Heart right ventricle (tissue), 16 donors: Measurements from ENCODE around the gene ADAMTSL4. TPM values are rescaled to one million over a fixed set of nuclear protein-coding genes. Genes with fewer than 3 reads are reported as not detected.
"Not testable (repeated sequence)": the region's sequence is repeated elsewhere in the genome, so short reads cannot be mapped to it uniquely, and the experiment has no call there.

Source experiments
- ATAC-seq, 8 donors: fragments of 200-7000 bp; cut with Tn5 transposase; one replicate each; pipeline ENCODE4 v1.9.1; 2020; ENCODE audit warnings: mild to moderate bottlenecking in 8 of 8, moderate library complexity in 8 of 8, moderate number of reproducible peaks in 1 of 8
- DNase-seq, 2 donors: peaks; one replicate each; pipeline ENCODE4 v3.0.0-alpha.2; 2020
- H3K27ac ChIP-seq, 10 donors: fragments of 200-600 bp; sonication (generic) in 2 of 10; one replicate each; pipeline versions ENCODE4 v1.5.0 to v1.8.0; 2020 to 2022; ENCODE audit warnings: mild to moderate bottlenecking in 3 of 10
- H3K27me3 ChIP-seq, 7 donors: fragments of 200-600 bp; one replicate each; pipeline ENCODE4 v1.8.0; 2021 to 2022; ENCODE audit warnings: mild to moderate bottlenecking in 2 of 7
- H3K36me3 ChIP-seq, 9 donors: fragments of 200-600 bp; sonication (generic) in 1 of 9; one replicate each; pipeline versions ENCODE4 v1.5.0 to v1.8.0; 2020 to 2022; ENCODE audit warnings: mild to moderate bottlenecking in 2 of 9
- H3K4me1 ChIP-seq, 9 donors: fragments of 200-600 bp; sonication (generic) in 1 of 9; one replicate each; pipeline versions ENCODE4 v1.5.0 to v1.8.0; 2020 to 2022; ENCODE audit warnings: mild to moderate bottlenecking in 4 of 9
- H3K4me3 ChIP-seq, 10 donors: fragments of 200-600 bp; sonication (generic) in 2 of 10; one replicate each; pipeline versions ENCODE4 v1.5.0 to v1.8.0; 2020 to 2022; ENCODE audit warnings: mild to moderate bottlenecking in 7 of 10, moderate library complexity in 2 of 10
- H3K9me3 ChIP-seq, 11 donors: fragments of 200-600 bp in 10 of 11; sonication (generic) in 2 of 11; one replicate each; pipeline versions ENCODE4 v1.5.0 to v1.8.0; 2013 to 2022; ENCODE audit warnings: mild to moderate bottlenecking in 2 of 11, control low read depth in 1 of 11, moderate library complexity in 1 of 11
- CTCF ChIP-seq, 9 donors: fragments of 200-600 bp; sonication (generic) in 2 of 9; IDR thresholded peaks; one replicate each; pipeline versions ENCODE4 v1.5.0 to v1.8.0; 2021 to 2022; ENCODE audit warnings: antibody characterized with exemption in 9 of 9, mild to moderate bottlenecking in 5 of 9, moderate library complexity in 1 of 9
- WGBS, 2 donors: extraction: QIAGEN DNeasy Blood & Tissue Kit; methylation state at CpG; one replicate each; pipeline ENCODE4 v1.1.7; 2013; ENCODE audit warnings: inconsistent platforms in 1 of 2; 5-methylcytosine and 5-hydroxymethylcytosine counted together
- intact Hi-C, 10 donors: fragments of 100-400 bp; cut with DNase I; formaldehyde crosslinking; loops; one replicate each; pipeline versions ENCODE4 v1.11.1 to v1.14.2; 2022
- polyA plus RNA-seq, 2 donors: library from polyadenylated mRNA; stranded (reverse); fragments of 200-250 nt; gene quantifications; one replicate each; pipeline ENCODE4 v1.2.3, GENCODE V29; 2013
- total RNA-seq, 10 donors: library from RNA; stranded (reverse); fragmentation: NEBNext Ultra II Directional in 3 of 10; extraction: Animal tissue kit (Norgen Biotek cat#: 25700) in 3 of 10; gene quantifications; one replicate each; pipeline versions ENCODE4 v1.2.1 to v1.2.4, GENCODE V29; 2021 to 2023
- donor health status: Arrhythmogenic right ventricular cardiomyopathy.
- donor health status: ischemic (EF 13 %, LVEDD 7.1; RV severe dilation, severe dysfunction).
- donor health status: healthy with polysubstance abuse.
- donor health status: DM: no; HTN: yes; CAD: no.
- donor health status: DM: no; HTN: no; CAD: no.
- donor health status: ischemic (EF 25% LVEDD 6.9; RV normal size, moderate dysfunction).
- donor health status: ischemic (EF 25% LVEDD 5.7; RV mildly dilated, moderate dysfunction).
- donor health status: healthy.
- donor health status: DM: yes; HTN: yes; CAD: no.
- donor health status: Ischemic cardiomyopathy.
- donor health status: ischemic (EF 35%, LVEDD 5.7; RV mildly dilated, moderate dysfunction).
- donor health status: nonischemic (EF 11% LVEDD 7.7; RV severe dilation, severe dysfunction).
- donor health status: DM: yes; HTN: yes; CAD: no.
- donor health status: PGD.
- donor health status: ischemic (EF 29% LVEDD 5.4; RV normal size, mild dysfunction).
- donor health status: nonischemic (EF 23%, LVEDD 6.1; RV moderate dilation, normal function).

Gene ADAMTSL4
- total and polyA plus RNA-seq, 12 donors = 22.2 to 86.5 (median 44.6) TPM

- WGBS, 2 donors = 69 to 73% methylated on average over 15 of the region's 15 CpGs
- no peaks in the 10 kb centered on the region for H3K27me3 ChIP-seq
- H3K4me3 ChIP-seq = peak overlapping the region in 9 of 10 donors; percentile 35 to 99 (median 94)
- peak in 4 of 8 donors; percentile 1 to 4 (median 3) for ATAC-seq
- peaks cover 0 to 40% (median 19%) of the 10 kb centered on the region in 9 donors for H3K36me3 ChIP-seq
- no peak for DNase-seq
- no peaks in the 10 kb centered on the region for H3K9me3 ChIP-seq
- intact Hi-C loops = loop anchor here in 9 of 10 donors (1.0 to 5.0 kb wide), 9 partner anchors 19 to 49 kb away; partner anchors contain the start of gene ENSA (in 1 of the 9)
- no peak for TF ChIP-seq CTCF (IDR thresholded peaks at IDR 0.05)
- peaks cover 0 to 37% (median 21%) of the 10 kb centered on the region in 9 donors for H3K4me1 ChIP-seq
- peak overlapping the region; percentile 91 to 100 (median 100) for H3K27ac ChIP-seq
Measured at GRCh38 chr1:150579945-150580642, 30.9 kb downstream of the ADAMTSL4 start.

GRCh38 chr1:150580966-150581365 lies 31.8 kb downstream of the ADAMTSL4 start:
- not testable (repeated sequence) for ATAC-seq, H3K27me3 ChIP-seq, H3K9me3 ChIP-seq, H3K4me3 ChIP-seq, DNase-seq
- Histone ChIP-seq H3K36me3 (peaks cover 0 to 31% (median 17%) of the 10 kb centered on the region in 9 donors), H3K27ac (peak overlapping the region in 1 of 10 donors; percentile 1), H3K4me1 (peaks cover 0 to 28% (median 12%) of the 10 kb centered on the region in 9 donors)
- WGBS, 2 donors = 90 to 97% methylated on average over 3 of the region's 3 CpGs
- intact Hi-C loops = loop anchor here in 3 of 10 donors (2.0 to 5.0 kb wide), 3 partner anchors 24 to 40 kb away; no protein-coding TSS in a partner anchor

- peak overlapping the region in 1 of 10 donors; percentile 1 for H3K27ac ChIP-seq
- intact Hi-C loops = loop anchor here in 3 of 10 donors (2.0 to 5.0 kb wide), 3 partner anchors 23 to 39 kb away; no protein-coding TSS in a partner anchor
- peaks cover 0 to 27% (median 8%) of the 10 kb centered on the region in 9 donors for H3K4me1 ChIP-seq
- not testable (repeated sequence) for H3K9me3 ChIP-seq, H3K27me3 ChIP-seq, H3K4me3 ChIP-seq, ATAC-seq, DNase-seq
- peaks cover 0 to 27% (median 12%) of the 10 kb centered on the region in 9 donors for H3K36me3 ChIP-seq
- 98% methylated on average over 7 of the region's 7 CpGs for WGBS, 2 donors
Measured at GRCh38 chr1:150581437-150581836, 32.2 kb downstream of the ADAMTSL4 start.

- Histone ChIP-seq H3K36me3 (peaks cover 0 to 21% (median 7%) of the 10 kb centered on the region in 9 donors), H3K27ac (peak overlapping the region in 3 of 10 donors; percentile 3 to 49 (median 31)), H3K4me1 (peaks cover 0 to 27% (median 8%) of the 10 kb centered on the region in 9 donors)
- not testable (repeated sequence) for DNase-seq, H3K9me3 ChIP-seq, ATAC-seq, H3K4me3 ChIP-seq, H3K27me3 ChIP-seq
- 96 to 98% methylated on average over 14 of the region's 14 CpGs for WGBS, 2 donors
- intact Hi-C loops = loop anchor here in 3 of 10 donors (2.0 to 5.0 kb wide), 3 partner anchors 23 to 39 kb away; no protein-coding TSS in a partner anchor
Measured at GRCh38 chr1:150581962-150582361, 32.8 kb downstream of the ADAMTSL4 start.

GRCh38 chr1:150582371-150582770 lies 33.2 kb downstream of the ADAMTSL4 start:
- DNase-seq = no peak

More at GRCh38 chr1:150582371-150582770, 33.2 kb downstream of the ADAMTSL4 start:
- H3K27me3 ChIP-seq = no peaks in the 10 kb centered on the region
- intact Hi-C loops = loop anchor here in 2 of 10 donors (5.0 kb wide), 1 partner anchor 35 kb away; no protein-coding TSS in a partner anchor
- H3K27ac ChIP-seq = peak overlapping the region in 3 of 10 donors; percentile 3 to 49 (median 31)
- no peaks in the 10 kb centered on the region for H3K9me3 ChIP-seq
- peaks cover 0 to 27% (median 8%) of the 10 kb centered on the region in 9 donors for H3K4me1 ChIP-seq
- no peak for TF ChIP-seq CTCF (IDR thresholded peaks at IDR 0.05)
- no peak for ATAC-seq
- peaks cover 0 to 17% (median 4%) of the 10 kb centered on the region in 9 donors for H3K36me3 ChIP-seq
- H3K4me3 ChIP-seq = no peak overlapping the region
- 73 to 97% methylated on average over 2 of the region's 2 CpGs for WGBS, 2 donors
